ENCODE data around the gene BCL11A.
A peak's percentile ranks its signal among the peaks of the same experiment; 100 is the strongest.

Gene BCL11A

DNA sequence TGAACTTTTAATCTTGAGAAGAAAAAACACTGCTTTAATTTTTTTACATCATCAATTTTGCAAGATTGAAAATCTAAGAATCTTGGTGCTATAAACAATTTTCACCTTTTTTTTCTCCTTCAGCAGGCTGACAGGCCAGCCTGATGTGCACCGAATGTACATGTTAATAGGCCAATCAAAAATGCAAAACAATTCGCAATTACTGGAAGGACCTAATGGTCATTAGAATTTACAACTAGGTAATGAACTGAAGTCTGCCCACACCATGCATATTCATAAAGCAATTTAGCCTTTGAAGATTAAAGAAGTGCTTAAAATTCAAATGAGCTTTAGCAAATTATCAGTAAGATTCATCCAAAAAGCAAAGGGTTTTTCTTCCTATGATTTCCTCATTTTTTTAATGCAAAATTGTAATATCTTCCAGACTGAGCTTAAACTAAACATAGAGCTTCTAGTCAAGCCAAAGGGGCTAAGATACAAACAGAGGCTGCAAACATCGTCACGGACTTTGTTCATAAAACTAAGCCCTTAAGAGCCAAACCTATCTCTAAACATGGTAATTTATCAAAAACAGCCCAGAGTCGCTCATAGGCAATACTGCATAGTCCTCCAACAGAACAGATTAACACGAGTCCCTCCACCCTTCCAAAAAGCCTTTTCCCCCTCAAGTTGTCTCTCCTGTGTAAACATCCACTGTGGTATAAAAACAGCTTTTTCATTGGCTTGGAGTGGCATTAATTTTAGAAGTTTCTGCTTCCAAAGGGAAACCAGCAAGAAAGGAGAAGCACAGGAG lies 18.4 kb downstream of the BCL11A start:
- DNase-seq (ENCODE audit: extremely low read depth, low read depth), result no peak
- TF ChIP-seq, protein P1, sequence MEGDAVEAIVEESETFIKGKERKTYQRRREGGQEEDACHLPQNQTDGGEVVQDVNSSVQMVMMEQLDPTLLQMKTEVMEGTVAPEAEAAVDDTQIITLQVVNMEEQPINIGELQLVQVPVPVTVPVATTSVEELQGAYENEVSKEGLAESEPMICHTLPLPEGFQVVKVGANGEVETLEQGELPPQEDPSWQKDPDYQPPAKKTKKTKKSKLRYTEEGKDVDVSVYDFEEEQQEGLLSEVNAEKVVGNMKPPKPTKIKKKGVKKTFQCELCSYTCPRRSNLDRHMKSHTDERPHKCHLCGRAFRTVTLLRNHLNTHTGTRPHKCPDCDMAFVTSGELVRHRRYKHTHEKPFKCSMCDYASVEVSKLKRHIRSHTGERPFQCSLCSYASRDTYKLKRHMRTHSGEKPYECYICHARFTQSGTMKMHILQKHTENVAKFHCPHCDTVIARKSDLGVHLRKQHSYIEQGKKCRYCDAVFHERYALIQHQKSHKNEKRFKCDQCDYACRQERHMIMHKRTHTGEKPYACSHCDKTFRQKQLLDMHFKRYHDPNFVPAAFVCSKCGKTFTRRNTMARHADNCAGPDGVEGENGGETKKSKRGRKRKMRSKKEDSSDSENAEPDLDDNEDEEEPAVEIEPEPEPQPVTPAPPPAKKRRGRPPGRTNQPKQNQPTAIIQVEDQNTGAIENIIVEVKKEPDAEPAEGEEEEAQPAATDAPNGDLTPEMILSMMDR (IDR thresholded peaks at IDR 0.05; ENCODE audit: low read depth, low read length), result no peak

DNA sequence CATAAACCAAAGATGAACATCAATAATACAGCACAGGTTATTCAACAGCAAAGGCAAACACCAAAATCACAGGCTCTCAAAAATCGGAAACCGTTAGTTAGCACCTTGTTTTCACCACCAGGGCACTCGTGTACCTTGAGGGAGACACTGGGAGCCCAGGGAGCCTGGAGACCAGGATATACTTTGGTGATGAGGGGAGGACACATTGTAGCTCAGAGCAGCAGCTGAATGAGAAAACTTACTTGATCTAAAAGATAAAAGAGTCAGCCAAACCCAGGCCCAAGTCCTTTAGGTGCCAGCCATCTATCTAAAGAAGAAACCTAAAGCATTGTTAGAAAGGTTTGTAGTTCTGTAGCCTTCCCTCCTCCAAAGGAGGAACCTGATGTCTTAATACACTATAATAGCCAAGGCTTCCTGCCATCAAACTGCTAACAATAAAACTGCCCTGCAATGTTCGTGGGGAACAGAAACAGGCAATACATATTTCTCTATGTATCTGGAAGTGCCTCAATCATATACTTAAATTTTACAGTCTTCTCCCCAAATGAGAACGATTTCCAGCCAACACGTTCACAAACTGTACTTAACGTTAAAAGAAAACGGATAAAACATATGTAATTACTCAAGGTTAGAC lies 19.3 kb downstream of the BCL11A start:
- TF ChIP-seq, protein P1 (IDR thresholded peaks at IDR 0.05; ENCODE audit: low read depth, low read length), result no peak
- no peak for DNase-seq (ENCODE audit: extremely low read depth, low read depth)

DNA sequence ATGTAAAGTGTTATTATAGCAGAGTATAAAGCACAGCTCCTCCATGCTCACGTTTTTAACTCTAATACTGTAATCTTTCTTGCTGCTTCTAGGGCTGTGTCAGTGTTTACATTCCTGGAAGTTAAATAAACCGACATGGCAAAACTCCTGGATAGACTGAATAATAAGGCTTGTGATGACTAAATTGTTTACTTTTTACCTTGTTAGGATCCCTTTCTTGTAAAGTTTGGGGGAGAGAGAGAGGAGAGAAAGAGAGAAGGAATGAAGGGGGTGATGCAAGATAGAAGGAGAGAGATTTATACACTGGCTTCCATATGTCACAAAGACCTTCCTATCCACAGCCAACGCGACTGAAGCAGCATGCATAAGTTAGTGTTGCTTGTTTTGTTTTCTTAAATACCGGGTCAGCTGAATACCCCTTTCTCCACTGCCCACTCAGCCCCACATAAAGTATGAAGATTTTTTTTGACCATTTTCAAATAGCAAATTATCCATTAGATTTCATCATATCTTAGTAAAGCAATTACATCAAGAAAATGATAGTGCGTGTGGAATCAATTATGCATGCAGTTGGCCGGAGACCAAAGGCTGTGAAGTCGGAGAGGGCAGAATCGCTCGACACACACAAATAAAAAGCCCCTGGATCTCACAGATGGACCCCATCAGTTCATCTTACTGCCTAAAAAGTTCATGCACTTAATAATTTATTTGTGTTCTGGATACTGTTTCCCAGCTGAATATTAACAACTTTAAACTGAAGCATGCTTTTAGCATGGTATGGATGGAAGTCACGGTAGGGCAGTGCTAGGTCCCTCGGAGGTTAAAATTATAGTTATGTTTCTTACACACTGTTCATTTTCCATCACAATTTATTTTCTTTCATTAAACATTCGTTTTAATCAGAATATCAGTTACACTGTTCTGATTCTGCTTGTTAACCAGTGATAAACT lies 20.1 kb downstream of the BCL11A start:
- DNase-seq (ENCODE audit: extremely low read depth, low read depth), result peak; percentile 62

DNA sequence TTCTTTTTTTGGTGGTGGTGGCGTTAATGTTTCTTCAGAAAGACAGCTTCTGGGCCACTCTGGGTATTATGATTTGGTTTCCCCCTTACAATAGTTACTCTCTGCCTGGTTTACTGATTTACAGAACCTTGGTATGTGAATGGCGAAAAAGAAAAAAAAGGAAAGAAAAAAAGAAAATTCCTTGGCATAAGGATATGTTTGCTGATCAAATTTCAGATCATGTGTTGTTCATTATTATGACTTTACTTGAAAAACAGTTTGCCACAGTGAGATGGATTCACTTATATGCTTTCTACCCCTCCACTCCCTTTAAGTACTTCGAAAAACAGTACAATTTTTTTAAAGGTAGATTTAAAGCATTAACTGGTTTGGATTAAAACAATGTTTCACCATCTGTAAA lies 21.0 kb downstream of the BCL11A start:
- DNase-seq (ENCODE audit: extremely low read depth, low read depth), result no peak
- TF ChIP-seq, protein P1 (IDR thresholded peaks at IDR 0.05; ENCODE audit: low read depth, low read length), result no peak

More for the DNA sequence above, 20.1 kb downstream of the BCL11A start:
- TF ChIP-seq, protein P1 (IDR thresholded peaks at IDR 0.05; ENCODE audit: low read depth, low read length), result no peak

DNA sequence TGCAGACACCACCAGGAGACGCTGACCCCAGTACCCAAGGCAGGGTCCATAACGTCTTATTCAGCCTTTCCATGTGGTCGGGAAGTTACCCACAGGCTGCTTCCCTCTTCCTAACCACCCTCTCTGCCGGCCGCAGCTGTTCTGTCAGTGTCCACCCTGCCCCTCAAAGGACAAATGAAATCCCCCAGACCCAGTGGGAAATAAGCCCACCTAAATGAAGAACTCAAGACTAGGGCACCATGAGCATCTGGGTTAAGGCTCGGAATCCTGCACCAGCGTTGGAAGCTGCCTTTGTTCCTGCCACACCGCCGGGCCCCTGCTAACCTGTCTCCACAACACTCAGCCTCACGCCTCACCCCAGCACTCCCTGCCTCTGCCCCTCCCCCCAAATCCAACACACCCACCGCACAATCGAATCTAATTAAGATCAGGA lies 21.7 kb downstream of the BCL11A start:
- TF ChIP-seq, protein P1 (IDR thresholded peaks at IDR 0.05; ENCODE audit: low read depth, low read length), result no peak
- DNase-seq (ENCODE audit: extremely low read depth, low read depth), result no peak

DNA sequence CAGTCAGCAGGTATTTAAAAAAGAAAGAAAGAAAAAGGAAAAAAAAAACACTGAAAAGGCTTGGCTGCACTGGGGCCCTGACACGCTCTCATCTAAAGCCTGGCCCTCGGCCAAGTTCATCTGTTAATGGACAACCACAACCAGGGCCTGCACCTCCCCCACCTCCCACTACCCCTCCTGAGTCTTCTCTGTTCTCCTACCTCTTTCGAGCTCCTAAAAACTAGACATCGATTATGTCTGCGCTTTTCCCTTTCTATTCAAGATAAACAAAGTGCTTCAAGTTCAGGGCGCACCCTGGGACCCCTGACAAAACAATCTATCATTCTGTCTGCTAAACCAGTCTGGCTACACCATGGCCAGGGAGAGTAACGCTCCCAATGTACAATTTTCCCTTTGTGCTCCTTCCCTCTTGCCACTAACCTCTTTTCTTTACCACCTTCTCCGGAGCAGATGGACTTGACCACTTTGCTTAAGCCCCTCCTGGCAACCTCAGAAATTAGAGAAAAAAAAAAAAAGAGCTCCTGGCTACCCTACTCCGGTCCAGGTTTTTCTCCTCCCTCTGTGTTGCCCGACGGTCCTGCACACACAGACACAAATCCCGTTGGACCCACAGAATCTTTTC lies 22.7 kb downstream of the BCL11A start:
- DNase-seq (ENCODE audit: extremely low read depth, low read depth), result no peak
- TF ChIP-seq, protein P1 (IDR thresholded peaks at IDR 0.05; ENCODE audit: low read depth, low read length), result no peak
